ENCODE results near the gene TAS2R60. TPM values are rescaled to one million over a fixed set of nuclear protein-coding genes. Genes with fewer than 3 reads are reported as not detected.
"Not testable (repeated sequence)": the region's sequence is repeated elsewhere in the genome, so short reads cannot be mapped to it uniquely, and the experiment has no call there.

Gene TAS2R60
- total and polyA plus RNA-seq, 4 donors = 0.50 TPM; not detected in 3

DNA sequence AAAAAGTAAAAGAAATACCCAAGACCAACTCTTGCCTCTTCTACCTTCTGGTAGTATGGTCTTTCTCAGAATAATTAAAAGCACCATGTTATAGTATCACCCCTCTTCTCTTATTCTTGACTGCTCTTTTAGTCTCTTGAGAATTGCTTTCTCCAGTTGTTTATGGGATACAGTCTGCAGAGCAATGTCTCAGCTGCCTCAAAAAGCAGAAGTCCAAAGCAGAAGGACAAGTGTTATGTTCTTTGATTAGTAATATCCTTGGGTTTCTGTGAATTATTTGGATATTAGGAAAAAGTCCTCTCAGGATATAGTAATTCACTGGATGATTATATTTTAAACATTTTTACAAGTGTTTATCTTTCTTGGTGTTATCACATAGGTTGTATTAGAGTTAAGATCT lies 41.8 kb downstream of the TAS2R60 start:
- Histone ChIP-seq H3K27ac (ENCODE audit: low read depth in 1 of 2, low read length in 2 of 2) (no peak overlapping the region), H3K9me3 (ENCODE audit: control insufficient read depth in 4 of 4, low read length in 3 of 4) (no peaks in the 10 kb centered on the region), H3K36me3 (ENCODE audit: control insufficient read depth in 4 of 4, insufficient read depth in 3 of 4, low read depth in 1 of 4, low read length in 3 of 4) (no peaks in the 10 kb centered on the region), H3K27me3 (ENCODE audit: control insufficient read depth in 4 of 4, insufficient read depth in 4 of 4, low read length in 3 of 4) (no peaks in the 10 kb centered on the region), H3K4me1 (ENCODE audit: control insufficient read depth in 4 of 4, insufficient read depth in 4 of 4, low read length in 3 of 4) (peaks cover 3 to 16% (median 8%) of the 10 kb centered on the region in 4 donors), H3K9ac (ENCODE audit: low read depth in 1 of 2, low read length in 2 of 2) (no peak overlapping the region), H3K4me3 (ENCODE audit: low read depth in 1 of 3, low read length in 3 of 3) (no peak overlapping the region)
- TF ChIP-seq RAD21 (IDR thresholded peaks at IDR 0.05) (no peak), YY1 (IDR thresholded peaks at IDR 0.05) (no peak), TAF1 (conservative IDR thresholded peaks at IDR 0.05) (no peak), NR2F2 (IDR thresholded peaks at IDR 0.05) (no peak), HNF4G (IDR thresholded peaks at IDR 0.05) (no peak), JUND (IDR thresholded peaks at IDR 0.05) (no peak), RXRA (IDR thresholded peaks at IDR 0.05) (no peak), EGR1 (IDR thresholded peaks at IDR 0.05; ENCODE audit: low read depth in 2 of 2) (no peak), GABPA (IDR thresholded peaks at IDR 0.05 in 1 of 2, conservative IDR thresholded peaks at IDR 0.05 in 1 of 2) (no peak)
- TF ChIP-seq, protein P1, sequence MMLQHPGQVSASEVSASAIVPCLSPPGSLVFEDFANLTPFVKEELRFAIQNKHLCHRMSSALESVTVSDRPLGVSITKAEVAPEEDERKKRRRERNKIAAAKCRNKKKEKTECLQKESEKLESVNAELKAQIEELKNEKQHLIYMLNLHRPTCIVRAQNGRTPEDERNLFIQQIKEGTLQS (IDR thresholded peaks at IDR 0.05) = no peak
- TF ChIP-seq, protein P2, sequence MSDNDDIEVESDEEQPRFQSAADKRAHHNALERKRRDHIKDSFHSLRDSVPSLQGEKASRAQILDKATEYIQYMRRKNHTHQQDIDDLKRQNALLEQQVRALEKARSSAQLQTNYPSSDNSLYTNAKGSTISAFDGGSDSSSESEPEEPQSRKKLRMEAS (IDR thresholded peaks at IDR 0.05) = no peak
- TF ChIP-seq, protein P3, sequence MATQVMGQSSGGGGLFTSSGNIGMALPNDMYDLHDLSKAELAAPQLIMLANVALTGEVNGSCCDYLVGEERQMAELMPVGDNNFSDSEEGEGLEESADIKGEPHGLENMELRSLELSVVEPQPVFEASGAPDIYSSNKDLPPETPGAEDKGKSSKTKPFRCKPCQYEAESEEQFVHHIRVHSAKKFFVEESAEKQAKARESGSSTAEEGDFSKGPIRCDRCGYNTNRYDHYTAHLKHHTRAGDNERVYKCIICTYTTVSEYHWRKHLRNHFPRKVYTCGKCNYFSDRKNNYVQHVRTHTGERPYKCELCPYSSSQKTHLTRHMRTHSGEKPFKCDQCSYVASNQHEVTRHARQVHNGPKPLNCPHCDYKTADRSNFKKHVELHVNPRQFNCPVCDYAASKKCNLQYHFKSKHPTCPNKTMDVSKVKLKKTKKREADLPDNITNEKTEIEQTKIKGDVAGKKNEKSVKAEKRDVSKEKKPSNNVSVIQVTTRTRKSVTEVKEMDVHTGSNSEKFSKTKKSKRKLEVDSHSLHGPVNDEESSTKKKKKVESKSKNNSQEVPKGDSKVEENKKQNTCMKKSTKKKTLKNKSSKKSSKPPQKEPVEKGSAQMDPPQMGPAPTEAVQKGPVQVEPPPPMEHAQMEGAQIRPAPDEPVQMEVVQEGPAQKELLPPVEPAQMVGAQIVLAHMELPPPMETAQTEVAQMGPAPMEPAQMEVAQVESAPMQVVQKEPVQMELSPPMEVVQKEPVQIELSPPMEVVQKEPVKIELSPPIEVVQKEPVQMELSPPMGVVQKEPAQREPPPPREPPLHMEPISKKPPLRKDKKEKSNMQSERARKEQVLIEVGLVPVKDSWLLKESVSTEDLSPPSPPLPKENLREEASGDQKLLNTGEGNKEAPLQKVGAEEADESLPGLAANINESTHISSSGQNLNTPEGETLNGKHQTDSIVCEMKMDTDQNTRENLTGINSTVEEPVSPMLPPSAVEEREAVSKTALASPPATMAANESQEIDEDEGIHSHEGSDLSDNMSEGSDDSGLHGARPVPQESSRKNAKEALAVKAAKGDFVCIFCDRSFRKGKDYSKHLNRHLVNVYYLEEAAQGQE (IDR thresholded peaks at IDR 0.05) = no peak
- TF ChIP-seq, protein P4, sequence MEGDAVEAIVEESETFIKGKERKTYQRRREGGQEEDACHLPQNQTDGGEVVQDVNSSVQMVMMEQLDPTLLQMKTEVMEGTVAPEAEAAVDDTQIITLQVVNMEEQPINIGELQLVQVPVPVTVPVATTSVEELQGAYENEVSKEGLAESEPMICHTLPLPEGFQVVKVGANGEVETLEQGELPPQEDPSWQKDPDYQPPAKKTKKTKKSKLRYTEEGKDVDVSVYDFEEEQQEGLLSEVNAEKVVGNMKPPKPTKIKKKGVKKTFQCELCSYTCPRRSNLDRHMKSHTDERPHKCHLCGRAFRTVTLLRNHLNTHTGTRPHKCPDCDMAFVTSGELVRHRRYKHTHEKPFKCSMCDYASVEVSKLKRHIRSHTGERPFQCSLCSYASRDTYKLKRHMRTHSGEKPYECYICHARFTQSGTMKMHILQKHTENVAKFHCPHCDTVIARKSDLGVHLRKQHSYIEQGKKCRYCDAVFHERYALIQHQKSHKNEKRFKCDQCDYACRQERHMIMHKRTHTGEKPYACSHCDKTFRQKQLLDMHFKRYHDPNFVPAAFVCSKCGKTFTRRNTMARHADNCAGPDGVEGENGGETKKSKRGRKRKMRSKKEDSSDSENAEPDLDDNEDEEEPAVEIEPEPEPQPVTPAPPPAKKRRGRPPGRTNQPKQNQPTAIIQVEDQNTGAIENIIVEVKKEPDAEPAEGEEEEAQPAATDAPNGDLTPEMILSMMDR (IDR thresholded peaks at IDR 0.05; ENCODE audit: low read depth, low read length, missing input control) = no peak
- no peak for DNase-seq (ENCODE audit: low spot score)

DNA sequence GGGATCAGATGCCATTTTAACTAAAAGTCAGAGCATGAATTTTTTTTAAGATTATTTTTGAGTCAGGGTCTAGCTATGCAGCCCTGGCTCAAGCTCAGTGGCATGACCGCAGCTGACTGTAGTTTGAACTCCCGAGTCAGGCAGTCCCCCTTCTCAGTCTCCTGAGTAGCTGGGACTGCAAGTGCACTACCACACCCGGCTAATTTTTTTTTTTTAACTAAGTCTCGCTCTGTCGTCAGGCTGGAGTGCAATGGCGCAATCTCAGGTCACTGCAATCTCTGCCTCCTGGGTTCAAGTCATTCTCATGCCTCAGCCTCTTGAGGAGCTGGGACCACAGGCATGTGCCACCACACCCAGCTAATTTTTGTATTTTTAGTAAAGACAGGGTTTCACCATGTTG lies 42.2 kb downstream of the TAS2R60 start:
- no peaks in the 10 kb centered on the region for H3K27me3 ChIP-seq (ENCODE audit: control insufficient read depth in 4 of 4, insufficient read depth in 4 of 4, low read length in 3 of 4)
- no peak overlapping the region for H3K9ac ChIP-seq (ENCODE audit: low read depth in 1 of 2, low read length in 2 of 2)
- DNase-seq (ENCODE audit: low spot score) = no peak
- H3K27ac ChIP-seq (ENCODE audit: low read depth in 1 of 2, low read length in 2 of 2) = no peak overlapping the region
- H3K9me3 ChIP-seq (ENCODE audit: control insufficient read depth in 4 of 4, low read length in 3 of 4) = no peaks in the 10 kb centered on the region
- TF ChIP-seq FOXA2 (IDR thresholded peaks at IDR 0.05) (no peak), GABPA (IDR thresholded peaks at IDR 0.05 in 1 of 2, conservative IDR thresholded peaks at IDR 0.05 in 1 of 2) (no peak), RXRA (IDR thresholded peaks at IDR 0.05) (no peak), TAF1 (conservative IDR thresholded peaks at IDR 0.05) (no peak), JUND (IDR thresholded peaks at IDR 0.05) (no peak), SP1 (IDR thresholded peaks at IDR 0.05) (no peak), FOXA1 (IDR thresholded peaks at IDR 0.05) (no peak), RAD21 (IDR thresholded peaks at IDR 0.05) (no peak), HNF4G (IDR thresholded peaks at IDR 0.05) (no peak), NR2F2 (IDR thresholded peaks at IDR 0.05) (no peak)
- TF ChIP-seq, protein P3 (IDR thresholded peaks at IDR 0.05) = no peak
- TF ChIP-seq, protein P1 (IDR thresholded peaks at IDR 0.05) = no peak
- TF ChIP-seq, protein P5, sequence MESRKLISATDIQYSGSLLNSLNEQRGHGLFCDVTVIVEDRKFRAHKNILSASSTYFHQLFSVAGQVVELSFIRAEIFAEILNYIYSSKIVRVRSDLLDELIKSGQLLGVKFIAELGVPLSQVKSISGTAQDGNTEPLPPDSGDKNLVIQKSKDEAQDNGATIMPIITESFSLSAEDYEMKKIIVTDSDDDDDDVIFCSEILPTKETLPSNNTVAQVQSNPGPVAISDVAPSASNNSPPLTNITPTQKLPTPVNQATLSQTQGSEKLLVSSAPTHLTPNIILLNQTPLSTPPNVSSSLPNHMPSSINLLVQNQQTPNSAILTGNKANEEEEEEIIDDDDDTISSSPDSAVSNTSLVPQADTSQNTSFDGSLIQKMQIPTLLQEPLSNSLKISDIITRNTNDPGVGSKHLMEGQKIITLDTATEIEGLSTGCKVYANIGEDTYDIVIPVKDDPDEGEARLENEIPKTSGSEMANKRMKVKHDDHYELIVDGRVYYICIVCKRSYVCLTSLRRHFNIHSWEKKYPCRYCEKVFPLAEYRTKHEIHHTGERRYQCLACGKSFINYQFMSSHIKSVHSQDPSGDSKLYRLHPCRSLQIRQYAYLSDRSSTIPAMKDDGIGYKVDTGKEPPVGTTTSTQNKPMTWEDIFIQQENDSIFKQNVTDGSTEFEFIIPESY (IDR thresholded peaks at IDR 0.05) = no peak
- no peak overlapping the region for H3K4me3 ChIP-seq (ENCODE audit: low read depth in 1 of 3, low read length in 3 of 3)
- H3K4me1 ChIP-seq (ENCODE audit: control insufficient read depth in 4 of 4, insufficient read depth in 4 of 4, low read length in 3 of 4) = peaks cover 3 to 16% (median 8%) of the 10 kb centered on the region in 4 donors
- H3K36me3 ChIP-seq (ENCODE audit: control insufficient read depth in 4 of 4, insufficient read depth in 3 of 4, low read depth in 1 of 4, low read length in 3 of 4) = no peaks in the 10 kb centered on the region
- WGBS = 76% methylated on average over 6 of the region's 6 CpGs

DNA sequence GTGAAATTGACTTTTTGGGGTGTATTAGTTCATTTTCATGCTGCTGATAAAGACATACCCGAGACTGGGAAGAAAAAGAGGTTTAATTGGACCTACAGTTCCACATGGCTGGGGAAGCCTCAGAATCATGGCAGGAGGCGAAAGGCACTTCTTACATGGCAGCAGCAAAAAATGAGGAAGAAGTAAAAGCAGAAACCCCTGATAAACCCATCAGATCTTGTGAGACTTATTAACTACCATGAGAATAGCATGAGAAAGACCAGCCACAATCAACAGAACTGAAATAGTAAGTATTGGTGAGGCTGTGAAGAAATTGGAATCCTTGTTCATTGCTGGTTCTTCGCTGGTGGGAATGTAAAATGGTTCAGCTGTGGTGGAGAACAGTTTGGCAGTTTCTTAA lies 43.0 kb downstream of the TAS2R60 start:
- peaks cover 3 to 16% (median 8%) of the 10 kb centered on the region in 4 donors for H3K4me1 ChIP-seq (ENCODE audit: control insufficient read depth in 4 of 4, insufficient read depth in 4 of 4, low read length in 3 of 4)
- H3K36me3 ChIP-seq (ENCODE audit: control insufficient read depth in 4 of 4, insufficient read depth in 3 of 4, low read depth in 1 of 4, low read length in 3 of 4); H3K9me3 ChIP-seq (ENCODE audit: control insufficient read depth in 4 of 4, low read length in 3 of 4); H3K4me3 ChIP-seq (ENCODE audit: low read depth in 1 of 3, low read length in 3 of 3); H3K27ac ChIP-seq (ENCODE audit: low read depth in 1 of 2, low read length in 2 of 2); DNase-seq (ENCODE audit: low spot score); H3K27me3 ChIP-seq (ENCODE audit: control insufficient read depth in 4 of 4, insufficient read depth in 4 of 4, low read length in 3 of 4); H3K9ac ChIP-seq (ENCODE audit: low read depth in 1 of 2, low read length in 2 of 2): not testable (repeated sequence)
- 92% methylated on average over 3 of the region's 3 CpGs for WGBS

Measured in liver (tissue), 9 donors.